Measurements from ENCODE around the gene PCDH19.
"Not testable (repeated sequence)": the region's sequence is repeated elsewhere in the genome, so short reads cannot be mapped to it uniquely, and the experiment has no call there.

The PCDH19 gene

GRCh38 chrX:100409610-100410590 lies at the start of gene PCDH19:
Gene PCDH19 (minus strand): TSS chrX:100410273. CDS start chrX:100408597, 1,676 bp downstream.
- H3K4me3 ChIP-seq: peak within 1 kb of the TSS; percentile 4 to 34 (median 22)
- no peak within 1 kb of the TSS for H3K27ac ChIP-seq

- H3K27ac ChIP-seq: no peak overlapping the region
- H3K4me3 ChIP-seq: no peak overlapping the region
Observed at GRCh38 chrX:100449696-100450608, 39.9 kb upstream of the PCDH19 start.

- Histone ChIP-seq H3K4me3 (no peak overlapping the region), H3K27ac (no peak overlapping the region)
Observed at GRCh38 chrX:100447655-100448397, 37.8 kb upstream of the PCDH19 start.

- Histone ChIP-seq H3K27ac (no peak overlapping the region), H3K4me3 (no peak overlapping the region)
Observed at GRCh38 chrX:100445593-100445992, 35.5 kb upstream of the PCDH19 start.

GRCh38 chrX:100441321-100441720 lies 31.2 kb upstream of the PCDH19 start:
- H3K4me3 ChIP-seq, H3K27ac ChIP-seq: not testable (repeated sequence)

GRCh38 chrX:100440006-100440405 lies 29.9 kb upstream of the PCDH19 start:
- no peak overlapping the region for H3K27ac ChIP-seq
- H3K4me3 ChIP-seq: no peak overlapping the region

GRCh38 chrX:100435726-100436125 lies 25.7 kb upstream of the PCDH19 start:
- no peak overlapping the region for H3K4me3 ChIP-seq
- H3K27ac ChIP-seq: no peak overlapping the region

- no peak overlapping the region for H3K4me3 ChIP-seq
Observed at GRCh38 chrX:100424012-100424411, 13.9 kb upstream of the PCDH19 start.

GRCh38 chrX:100418556-100418955 lies 8.5 kb upstream of the PCDH19 start:
- Histone ChIP-seq H3K4me3 (no peak overlapping the region), H3K27ac (no peak overlapping the region)

More at GRCh38 chrX:100424012-100424411, 13.9 kb upstream of the PCDH19 start:
- H3K27ac ChIP-seq: no peak overlapping the region

- no peak overlapping the region for H3K4me3 ChIP-seq
- no peak overlapping the region for H3K27ac ChIP-seq
Observed at GRCh38 chrX:100417681-100418080, 7.6 kb upstream of the PCDH19 start.

- H3K4me3 ChIP-seq: no peak overlapping the region
- H3K27ac ChIP-seq: no peak overlapping the region
Observed at GRCh38 chrX:100413229-100413628, 3.2 kb upstream of the PCDH19 start.

- Histone ChIP-seq H3K4me3 (no peak overlapping the region), H3K27ac (no peak overlapping the region)
Observed at GRCh38 chrX:100411802-100412715, 2.0 kb upstream of the PCDH19 start.

GRCh38 chrX:100410901-100411801 lies 1.1 kb upstream of the PCDH19 start:
- H3K27ac ChIP-seq: no peak overlapping the region
- H3K4me3 ChIP-seq: peak overlapping the region in 2 of 7 experiments; percentile 5 to 34

GRCh38 chrX:100408713-100409609 lies 1.1 kb downstream of the PCDH19 start:
- H3K27ac ChIP-seq: no peak overlapping the region
- peak overlapping the region in 6 of 7 experiments; percentile 7 to 34 (median 25) for H3K4me3 ChIP-seq

- peak overlapping the region in 2 of 7 experiments; percentile 18 to 34 for H3K4me3 ChIP-seq
Observed at GRCh38 chrX:100407784-100408712, 2.0 kb downstream of the PCDH19 start.

More at GRCh38 chrX:100407784-100408712, 2.0 kb downstream of the PCDH19 start:
- H3K27ac ChIP-seq: no peak overlapping the region
